Activated naive CD4-positive, alpha-beta T cell treated with Interleukin-2 at 50 U/mL for 16 hours (primary cell): ENCODE data around the gene ARNT2.
"Not testable (repeated sequence)": the region's sequence is repeated elsewhere in the genome, so short reads cannot be mapped to it uniquely, and the experiment has no call there.

ENCODE experiments used
- DNase-seq: peaks from one replicate; pipeline ENCODE4 v3.0.0-alpha.2; 2020

ARNT2 gene

DNA sequence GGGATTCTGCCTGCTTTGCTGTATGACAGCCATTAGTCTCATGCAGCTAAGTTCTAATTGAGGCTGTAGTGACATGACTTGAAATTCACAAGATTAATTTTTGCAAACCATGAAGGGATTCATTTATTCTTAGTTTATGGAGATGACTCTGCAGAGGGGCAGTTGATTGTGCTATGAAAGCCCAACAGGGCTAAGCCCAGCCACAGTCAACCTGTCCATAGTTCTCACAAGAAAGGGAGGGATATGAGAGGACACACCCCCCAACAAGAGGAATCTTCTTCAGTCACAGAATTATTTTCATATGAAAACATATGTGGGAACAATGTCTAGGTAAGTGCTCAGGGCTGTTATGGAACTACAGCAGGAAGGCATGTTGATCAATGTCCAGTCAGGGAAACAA is 229.0 kb downstream of the ARNT2 start:
- no peak for DNase-seq

DNA sequence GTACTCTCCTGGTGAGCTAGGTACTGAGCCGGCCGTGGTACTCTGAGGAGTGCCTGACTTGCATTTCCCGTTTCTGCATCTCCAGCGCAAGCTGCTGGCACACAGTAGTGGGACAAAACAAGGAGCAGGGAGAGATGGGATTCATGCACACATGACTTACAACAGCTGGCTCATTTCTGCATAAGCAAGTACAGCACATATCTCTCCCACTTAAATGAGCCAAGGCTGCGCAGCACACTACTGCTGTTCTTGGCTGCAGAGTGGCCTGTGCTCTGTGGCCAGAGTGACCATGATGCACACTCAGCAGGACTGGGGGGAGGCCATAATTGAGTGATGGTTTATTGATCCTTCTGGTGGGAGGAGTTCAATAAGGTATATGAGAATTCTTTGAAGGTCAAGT is 231.8 kb downstream of the ARNT2 start:
- DNase-seq = no peak

DNA sequence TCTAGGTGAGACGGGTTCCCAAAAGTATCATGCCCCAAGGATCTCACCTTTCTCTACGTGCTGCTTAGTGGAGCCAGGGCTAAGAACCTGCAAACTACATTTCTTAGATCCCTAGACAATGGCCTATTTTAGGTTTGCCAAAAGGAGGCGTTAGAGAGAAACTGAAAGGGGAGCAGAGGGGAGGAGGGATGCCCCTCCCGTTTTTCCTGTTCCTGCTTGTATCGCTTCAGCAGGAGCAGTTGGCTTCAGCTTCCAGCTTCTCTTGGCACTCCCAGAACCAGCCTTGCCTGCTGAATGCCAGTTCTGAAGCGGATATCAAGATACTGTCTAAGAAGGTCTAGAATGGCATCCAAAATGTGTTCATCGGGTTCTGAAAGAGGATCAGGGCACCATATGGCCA is 232.5 kb downstream of the ARNT2 start:
- DNase-seq = no peak

DNA sequence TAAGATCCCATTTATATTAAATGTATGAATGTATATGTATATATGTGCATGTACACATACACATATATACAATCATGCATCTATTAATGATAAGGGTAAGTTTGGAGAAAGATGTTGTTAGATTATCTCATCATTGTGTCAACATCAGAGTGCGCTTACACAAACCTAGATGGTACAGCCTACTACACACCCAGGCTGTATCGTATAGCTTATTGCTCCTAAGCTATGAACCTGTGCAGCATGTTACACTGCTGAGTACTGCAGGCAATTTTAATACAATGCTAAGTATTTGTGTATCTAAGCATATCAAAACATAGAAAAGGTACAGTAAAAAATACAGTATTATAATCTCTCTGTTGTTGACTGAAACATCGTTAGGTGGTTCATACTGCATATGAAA is 233.6 kb downstream of the ARNT2 start:
- no peak for DNase-seq

DNA sequence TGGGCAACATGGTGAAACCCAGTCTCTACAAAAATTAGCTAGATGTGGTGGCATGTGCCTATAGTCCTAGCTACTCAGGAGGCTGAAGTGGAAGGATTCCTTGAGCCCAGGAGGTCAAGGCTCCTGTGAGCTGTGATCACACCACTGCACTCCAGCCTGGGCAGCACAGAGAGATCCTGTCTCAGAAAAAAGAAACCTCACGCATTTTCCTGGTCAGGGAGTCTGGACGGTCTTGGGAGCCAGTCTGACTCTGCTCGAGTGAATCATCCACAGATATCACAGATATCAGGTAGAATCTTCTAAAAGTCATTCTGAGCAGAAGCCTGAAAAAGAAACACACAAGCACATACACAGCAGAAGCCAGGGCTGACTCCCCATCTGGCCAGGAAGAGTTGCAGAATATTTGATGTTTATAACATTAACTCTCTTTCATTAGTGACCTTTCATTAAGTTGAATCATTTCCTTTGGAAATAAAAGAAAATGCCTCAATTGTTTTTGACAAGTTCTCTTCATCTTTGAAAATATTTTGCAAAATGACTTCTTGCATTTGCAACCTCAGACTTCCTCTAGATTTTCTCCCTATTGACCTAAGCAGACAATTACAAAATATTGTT is 234.5 kb downstream of the ARNT2 start:
- no peak for DNase-seq

DNA sequence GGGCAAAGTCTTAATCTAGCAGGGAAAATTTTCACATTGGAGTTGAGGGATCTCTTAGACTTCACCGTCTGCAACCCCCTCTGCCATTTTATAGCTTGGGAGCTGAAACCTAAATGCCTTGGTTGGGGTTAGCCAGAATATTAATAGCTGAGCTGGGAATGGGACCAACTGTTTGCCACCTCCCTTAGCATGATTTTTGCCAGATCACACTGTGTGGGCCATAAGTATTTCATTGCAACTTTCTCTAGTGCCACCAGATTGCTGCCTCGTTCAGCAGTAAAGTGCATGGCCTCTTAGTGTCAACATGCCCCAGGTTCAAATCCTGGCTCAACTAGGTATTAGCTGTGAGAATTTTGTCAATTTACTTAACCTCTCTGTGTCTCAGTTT is 235.0 kb downstream of the ARNT2 start:
- DNase-seq = no peak

DNA sequence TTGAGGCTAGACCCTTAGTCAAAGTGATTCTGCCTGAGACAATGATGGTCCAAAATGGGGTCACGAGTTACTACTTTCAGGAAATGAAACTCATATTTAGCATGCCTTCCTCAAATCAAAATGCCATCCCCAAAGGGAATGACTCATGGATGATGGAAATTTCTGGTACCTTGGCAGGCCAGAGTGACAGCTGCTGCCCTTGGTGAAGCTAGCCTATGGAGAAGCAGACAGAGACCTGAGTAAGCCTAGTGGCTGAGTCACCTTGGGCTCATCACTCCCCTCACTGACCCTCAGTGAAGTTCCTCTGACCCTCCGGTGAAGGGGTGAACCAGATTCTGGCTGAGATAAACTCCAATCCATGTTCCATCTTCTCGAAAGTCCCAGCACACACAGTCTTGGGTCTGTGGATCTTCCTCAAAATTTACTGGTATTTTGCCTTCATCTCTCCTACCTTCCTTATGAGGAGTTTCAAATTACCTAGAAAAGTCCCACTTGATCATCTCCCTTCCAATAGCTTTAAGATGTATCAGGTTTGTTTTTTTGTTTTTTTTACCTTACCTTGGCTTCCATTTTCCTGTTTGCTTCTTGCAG is 236.4 kb downstream of the ARNT2 start:
- no peak for DNase-seq

DNA sequence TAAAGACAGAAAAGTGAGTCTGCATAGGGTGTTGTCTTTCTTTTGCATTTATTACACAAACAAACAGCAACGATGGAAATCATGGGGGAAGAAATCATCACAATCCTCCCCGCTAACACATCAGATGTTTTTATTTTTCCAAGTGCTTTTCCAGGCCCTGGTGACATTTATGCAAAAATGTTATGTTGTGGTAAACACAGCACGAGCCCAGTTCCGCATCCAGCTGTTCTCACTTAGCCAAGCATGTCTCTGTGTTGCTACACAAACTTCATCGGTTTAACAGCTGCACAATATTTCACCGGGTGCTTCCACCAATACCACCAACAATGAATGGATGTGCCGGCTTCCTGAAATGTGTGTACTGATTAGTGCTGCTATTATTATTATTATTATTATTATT is 237.2 kb downstream of the ARNT2 start:
- no peak for DNase-seq

DNA sequence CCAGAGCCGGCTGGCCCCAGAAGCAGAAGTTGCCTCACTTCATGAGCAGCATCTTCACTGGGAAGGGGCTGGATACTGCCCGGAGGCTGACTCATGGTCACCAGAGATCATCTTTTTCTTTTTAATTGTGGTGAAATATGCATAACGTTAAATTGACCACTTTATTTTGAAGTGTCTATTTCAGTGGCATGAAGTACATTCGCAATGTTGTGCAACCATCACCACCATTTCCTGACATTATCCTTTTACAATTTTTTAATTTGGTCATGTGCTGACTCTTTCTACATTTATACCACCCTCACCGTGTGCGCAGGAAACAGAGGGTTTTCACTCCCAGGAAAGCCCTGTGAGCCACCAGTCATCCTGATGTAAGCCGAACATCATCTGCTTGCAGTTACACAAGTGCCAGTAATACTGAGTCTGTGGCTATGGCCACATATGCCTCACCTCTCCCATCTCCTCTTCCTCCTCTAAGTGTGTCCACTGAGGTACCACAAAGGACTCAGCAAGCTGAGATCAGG is 239.3 kb downstream of the ARNT2 start:
- DNase-seq = no peak

DNA sequence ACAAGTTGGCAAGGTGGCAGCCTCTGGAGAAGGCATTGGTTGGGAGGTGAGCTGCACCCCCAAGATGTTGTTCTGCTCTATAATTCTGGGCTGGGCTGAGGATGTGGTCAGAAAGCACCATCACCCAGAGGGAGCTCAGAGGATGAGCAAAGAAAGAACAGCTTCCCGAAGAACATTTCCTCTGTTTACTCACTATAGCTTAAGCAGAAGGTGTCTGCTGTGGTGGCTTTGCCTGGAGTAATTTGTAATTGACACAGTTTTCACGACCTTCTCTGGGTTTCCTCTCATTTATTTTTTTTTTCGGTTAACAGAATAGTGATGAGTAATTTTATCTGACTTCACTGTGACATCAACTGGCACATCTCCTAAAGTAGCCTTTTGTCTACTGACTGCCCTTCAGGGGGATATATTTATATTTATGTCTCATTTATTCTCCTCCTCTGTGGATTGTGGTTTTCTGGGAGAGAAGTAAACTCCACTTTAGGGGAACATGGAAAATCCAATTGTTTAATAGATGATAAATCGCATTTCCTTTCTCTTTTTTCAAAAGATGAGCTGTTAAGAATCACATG is 241.4 kb downstream of the ARNT2 start:
- DNase-seq = no peak

DNA sequence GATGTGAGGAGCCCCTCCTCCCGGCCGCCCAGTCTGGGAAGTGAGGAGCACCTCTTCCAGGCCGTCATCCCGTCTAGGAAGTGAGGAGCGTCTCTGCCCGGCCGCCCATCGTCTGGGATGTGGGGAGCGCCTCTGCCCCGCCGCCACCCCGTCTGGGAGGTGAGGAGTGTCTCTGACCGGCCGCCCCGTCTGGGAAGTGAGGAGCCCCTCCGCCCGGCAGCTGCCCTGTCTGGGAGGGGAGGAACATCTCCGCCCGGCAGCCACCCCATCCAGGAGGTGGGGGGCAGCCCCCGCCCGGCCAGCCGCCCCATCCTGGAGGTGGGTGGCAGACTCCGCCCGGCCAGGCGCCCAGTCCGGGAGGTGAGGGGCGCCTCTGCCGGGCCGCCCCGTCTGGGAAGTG is 243.2 kb downstream of the ARNT2 start:
- not testable (repeated sequence) for DNase-seq
